ENCODE measurements around the gene COL8A1. TPM values are rescaled to one million over a fixed set of nuclear protein-coding genes. Genes with fewer than 3 reads are reported as not detected.
"Not testable (repeated sequence)": the region's sequence is repeated elsewhere in the genome, so short reads cannot be mapped to it uniquely, and the experiment has no call there.

Gene COL8A1
- total RNA-seq, 1 experiment from 2014 or later, result 179 TPM

GRCh38 chr3:99836681-99837080 lies 198.3 kb downstream of the COL8A1 start:
- no peak for DNase-seq (ENCODE audit: extremely low read depth, low read depth)

- DNase-seq (ENCODE audit: extremely low read depth, low read depth), result no peak
Measured at GRCh38 chr3:99837715-99838114, 199.3 kb downstream of the COL8A1 start.

GRCh38 chr3:99838755-99839154 lies 200.4 kb downstream of the COL8A1 start:
- no peak for DNase-seq (ENCODE audit: extremely low read depth, low read depth)

- no peak for DNase-seq (ENCODE audit: extremely low read depth, low read depth)
Measured at GRCh38 chr3:99839613-99840012, 201.2 kb downstream of the COL8A1 start.

- not testable (repeated sequence) for DNase-seq (ENCODE audit: extremely low read depth, low read depth)
Measured at GRCh38 chr3:99841949-99842348, 203.6 kb downstream of the COL8A1 start.

GRCh38 chr3:99842826-99843589 lies 204.6 kb downstream of the COL8A1 start:
- peak; percentile 23 for DNase-seq (ENCODE audit: extremely low read depth, low read depth)

GRCh38 chr3:99843590-99844258 lies 205.3 kb downstream of the COL8A1 start:
- DNase-seq (ENCODE audit: extremely low read depth, low read depth), result no peak

- DNase-seq (ENCODE audit: extremely low read depth, low read depth), result no peak
Measured at GRCh38 chr3:99845331-99845730, 206.9 kb downstream of the COL8A1 start.

- no peak for DNase-seq (ENCODE audit: extremely low read depth, low read depth)
Measured at GRCh38 chr3:99845999-99846398, 207.6 kb downstream of the COL8A1 start.

GRCh38 chr3:99846477-99847160 lies 208.2 kb downstream of the COL8A1 start:
- DNase-seq (ENCODE audit: extremely low read depth, low read depth), result no peak

- no peak for DNase-seq (ENCODE audit: extremely low read depth, low read depth)
Measured at GRCh38 chr3:99848433-99848832, 210.0 kb downstream of the COL8A1 start.

Other genes starting within 250 kb of the COL8A1 start
- gene CMSS1, start 179.3 kb downstream of the COL8A1 start, total RNA-seq (2014; rRNA removed; shearing (Covaris generic)), result 69.5 and 77.8 TPM in 2 replicates

Data from NCI-H460 (cell line).